ENCODE measurements around the gene ZNF385C.

DNA sequence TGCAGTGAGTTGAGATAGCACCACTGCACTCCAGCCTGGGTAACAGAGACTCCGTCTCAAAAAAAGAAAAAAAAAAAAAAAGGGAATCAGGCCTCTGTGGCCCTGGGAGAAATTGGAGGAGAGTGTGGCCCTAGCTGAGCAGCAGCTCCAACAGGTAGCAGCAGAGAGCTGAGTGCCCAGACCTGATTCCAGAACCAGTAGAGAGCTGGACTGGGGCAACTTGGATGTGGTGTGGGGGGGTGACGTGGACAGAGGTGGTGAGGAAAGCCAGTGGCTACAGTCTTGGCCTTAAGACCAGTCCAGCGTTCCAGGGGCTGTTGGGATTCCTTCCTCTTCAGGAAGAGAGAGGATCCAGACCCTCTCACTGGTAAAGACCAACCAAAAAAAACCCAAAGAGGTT, 26.0 kb upstream of the ZNF385C start:
- TF ChIP-seq, protein P1, sequence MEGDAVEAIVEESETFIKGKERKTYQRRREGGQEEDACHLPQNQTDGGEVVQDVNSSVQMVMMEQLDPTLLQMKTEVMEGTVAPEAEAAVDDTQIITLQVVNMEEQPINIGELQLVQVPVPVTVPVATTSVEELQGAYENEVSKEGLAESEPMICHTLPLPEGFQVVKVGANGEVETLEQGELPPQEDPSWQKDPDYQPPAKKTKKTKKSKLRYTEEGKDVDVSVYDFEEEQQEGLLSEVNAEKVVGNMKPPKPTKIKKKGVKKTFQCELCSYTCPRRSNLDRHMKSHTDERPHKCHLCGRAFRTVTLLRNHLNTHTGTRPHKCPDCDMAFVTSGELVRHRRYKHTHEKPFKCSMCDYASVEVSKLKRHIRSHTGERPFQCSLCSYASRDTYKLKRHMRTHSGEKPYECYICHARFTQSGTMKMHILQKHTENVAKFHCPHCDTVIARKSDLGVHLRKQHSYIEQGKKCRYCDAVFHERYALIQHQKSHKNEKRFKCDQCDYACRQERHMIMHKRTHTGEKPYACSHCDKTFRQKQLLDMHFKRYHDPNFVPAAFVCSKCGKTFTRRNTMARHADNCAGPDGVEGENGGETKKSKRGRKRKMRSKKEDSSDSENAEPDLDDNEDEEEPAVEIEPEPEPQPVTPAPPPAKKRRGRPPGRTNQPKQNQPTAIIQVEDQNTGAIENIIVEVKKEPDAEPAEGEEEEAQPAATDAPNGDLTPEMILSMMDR (IDR thresholded peaks at IDR 0.05) = no peak
- no peak for TF ChIP-seq EZH2 (IDR thresholded peaks at IDR 0.05; ENCODE audit: borderline replicate concordance, insufficient read depth, low read depth, low read length, poor library complexity, severe bottlenecking)

All from B cell (primary cell).